DMS 273 (cell line): ENCODE measurements around the gene GEMIN4.
A peak's percentile ranks its signal among the peaks of the same experiment; 100 is the strongest.
"Not testable (repeated sequence)": the region's sequence is repeated elsewhere in the genome, so short reads cannot be mapped to it uniquely, and the experiment has no call there.

Source experiments
- DNase-seq: peaks from one replicate; lab custom pipeline; 2025; ENCODE audit not compliant: unreplicated experiment; lab: John Stamatoyannopoulos, UW

The GEMIN4 gene

DNA sequence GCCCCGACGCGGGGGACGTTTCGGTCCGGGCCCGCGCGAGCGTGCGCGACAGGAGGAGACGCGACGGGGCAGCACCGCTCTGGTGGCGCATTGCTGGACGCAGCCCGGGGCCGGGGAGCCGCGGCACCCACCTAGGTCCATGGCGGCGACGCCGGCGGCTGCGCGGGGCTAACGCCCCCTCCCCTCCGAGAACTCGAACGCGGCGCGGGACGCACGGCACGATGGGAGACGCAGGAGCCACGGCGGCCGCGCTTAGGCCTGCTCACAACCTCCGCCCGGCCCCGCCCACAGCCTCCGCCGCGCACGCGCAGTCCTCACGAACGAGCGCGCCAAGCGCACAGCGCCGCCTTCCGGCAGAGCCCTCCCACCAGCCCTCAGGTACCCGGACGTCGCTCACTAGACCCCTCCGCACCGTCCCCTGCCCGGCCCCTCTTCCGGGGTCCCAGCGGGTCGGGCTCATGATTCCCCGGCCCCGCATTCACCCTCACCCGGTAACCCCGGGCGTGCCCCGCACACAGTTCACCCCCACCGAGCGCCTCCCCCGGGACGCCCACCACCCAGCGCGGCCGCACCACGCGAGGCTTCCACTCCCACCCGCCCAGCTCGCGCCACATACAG, at the start of gene GEMIN4:
Gene GEMIN4 (minus strand): TSS at position 263 of the 618 bp plus-strand sequence. CDS start 122 bp downstream, at position 141.
- peak; percentile 93 for DNase-seq

DNA sequence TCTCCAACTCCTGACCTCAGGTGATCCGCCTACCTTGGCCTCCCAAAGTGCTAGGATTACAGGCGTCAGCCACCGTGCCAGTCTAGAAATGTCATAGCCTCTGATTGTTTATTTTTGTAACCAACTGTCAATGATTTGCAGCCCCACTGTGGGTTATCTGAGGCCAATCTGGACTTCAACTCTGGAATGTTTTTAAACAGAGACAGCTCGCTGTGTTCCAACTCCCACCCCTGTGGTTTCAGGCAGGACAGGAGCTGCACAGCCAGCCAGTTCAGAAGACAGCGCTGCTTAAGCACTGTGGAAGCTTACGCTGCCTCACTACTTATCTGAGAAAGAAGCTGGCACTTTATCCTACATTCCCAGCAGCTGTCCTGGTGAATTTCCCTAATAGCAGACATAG, 49.6 kb upstream of the GEMIN4 start:
- no peak for DNase-seq

GRCh38 chr17:800446-801242, 48.6 kb upstream of the GEMIN4 start:
- no peak for DNase-seq

- DNase-seq = no peak
These were observed 47.2 kb upstream of the GEMIN4 start for GRCh38 chr17:799261-799660.

- DNase-seq = peak; percentile 43
These were observed 46.2 kb upstream of the GEMIN4 start for GRCh38 chr17:798246-798645.

- DNase-seq = no peak
These were observed 45.3 kb upstream of the GEMIN4 start for GRCh38 chr17:797236-797840.

GRCh38 chr17:796609-797008, 44.5 kb upstream of the GEMIN4 start:
- DNase-seq = no peak

- DNase-seq = no peak
These were observed 43.7 kb upstream of the GEMIN4 start for GRCh38 chr17:795721-796120.

DNA sequence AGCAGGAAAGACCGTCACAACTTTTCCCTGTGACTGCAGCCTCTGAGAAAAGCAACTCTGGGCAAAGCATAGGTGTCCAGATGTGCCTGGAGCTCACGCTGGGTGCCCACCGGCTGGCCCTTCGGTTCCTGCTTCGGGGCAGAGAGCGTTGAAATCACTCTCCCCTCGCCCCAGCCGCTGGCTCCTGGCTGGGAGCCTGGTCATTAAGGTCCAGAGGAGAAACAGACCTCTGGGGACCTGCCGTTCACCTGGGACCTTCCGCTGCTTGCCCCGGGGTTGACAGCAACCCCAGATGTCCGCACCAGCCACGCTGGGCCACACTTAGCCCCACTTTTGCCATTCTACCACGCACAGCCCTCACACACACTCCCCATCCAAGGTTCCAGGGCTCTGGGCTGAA, 43.2 kb upstream of the GEMIN4 start:
- peak; percentile 64 for DNase-seq

GRCh38 chr17:794876-795275, 42.8 kb upstream of the GEMIN4 start:
- peak; percentile 85 for DNase-seq

DNA sequence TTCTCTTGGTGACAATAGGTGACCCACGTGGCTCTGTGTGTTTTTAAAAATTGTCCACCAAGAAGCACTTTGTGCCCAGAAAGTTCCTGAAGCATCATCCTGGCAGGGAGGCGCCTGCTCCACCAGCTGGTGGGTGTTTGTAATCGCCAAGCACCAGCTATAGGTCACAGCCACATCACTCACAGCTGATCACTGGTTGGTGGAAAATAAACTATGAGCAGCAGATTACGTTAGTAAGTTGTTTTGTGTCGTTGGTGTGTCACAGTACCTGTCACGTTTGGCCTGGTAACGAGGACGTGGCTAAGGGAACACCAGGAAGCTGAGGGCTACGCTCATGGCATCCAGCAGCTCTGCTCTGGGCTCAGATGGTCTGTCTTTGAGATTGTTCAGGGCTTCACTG, 40.2 kb upstream of the GEMIN4 start:
- peak; percentile 17 for DNase-seq

DNA sequence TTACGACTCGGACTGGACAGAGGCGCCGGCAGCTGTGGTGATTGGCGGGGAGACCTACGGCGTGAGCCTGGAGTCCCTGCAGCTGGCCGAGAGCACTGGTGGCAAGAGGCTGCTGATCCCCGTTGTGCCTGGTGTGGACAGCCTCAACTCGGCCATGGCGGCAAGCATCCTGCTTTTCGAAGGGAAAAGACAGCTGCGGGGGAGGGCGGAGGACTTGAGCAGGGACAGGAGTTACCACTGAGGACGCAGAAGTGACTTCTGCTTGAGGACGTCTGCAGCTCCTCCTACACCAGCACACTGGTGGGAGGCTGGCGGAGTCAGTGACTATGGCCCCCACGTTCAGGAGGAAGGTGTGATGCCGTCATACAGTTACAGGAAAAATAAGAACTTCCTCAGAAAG, 39.8 kb upstream of the GEMIN4 start:
- no peak for DNase-seq

- DNase-seq = not testable (repeated sequence)
These were observed 38.8 kb upstream of the GEMIN4 start for GRCh38 chr17:790874-791247.

GRCh38 chr17:789931-790873, 38.1 kb upstream of the GEMIN4 start:
- DNase-seq = not testable (repeated sequence)

- DNase-seq = no peak
These were observed 37.2 kb upstream of the GEMIN4 start for GRCh38 chr17:789160-789840.

GRCh38 chr17:788551-788950, 36.5 kb upstream of the GEMIN4 start:
- DNase-seq = no peak

DNA sequence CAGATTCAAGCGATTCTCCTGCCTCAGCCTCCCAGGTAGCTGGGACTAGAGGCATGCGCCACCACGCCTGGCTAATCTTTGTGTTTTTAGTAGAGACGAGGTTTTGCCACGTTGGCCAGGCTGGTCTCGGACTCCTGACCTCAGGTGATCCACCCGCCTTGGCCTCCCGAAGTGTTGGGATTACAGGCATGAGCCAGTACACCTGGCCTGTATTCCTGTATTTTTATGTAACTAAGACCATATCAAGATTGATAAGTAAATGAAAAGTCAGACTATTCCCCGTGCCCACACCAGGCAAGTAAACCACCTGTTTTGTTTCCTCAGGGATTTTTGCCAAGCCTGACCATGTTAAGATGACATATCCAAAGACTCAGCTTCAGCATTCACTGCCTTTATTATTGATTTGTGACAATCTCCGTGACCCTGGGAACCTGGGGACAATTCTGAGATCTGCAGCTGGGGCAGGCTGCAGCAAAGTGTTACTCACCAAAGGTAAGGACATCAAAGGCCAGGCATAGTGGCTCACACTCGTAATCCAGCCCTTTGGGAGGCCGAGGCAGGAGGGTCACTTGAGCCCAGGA, 35.7 kb upstream of the GEMIN4 start:
- no peak for DNase-seq

- DNase-seq = not testable (repeated sequence)
These were observed 33.8 kb upstream of the GEMIN4 start for GRCh38 chr17:785901-786300.

GRCh38 chr17:784143-784542, 32.1 kb upstream of the GEMIN4 start:
- no peak for DNase-seq
